Measurements from ENCODE around the gene ANKRD31.

ANKRD31 gene

GRCh38 chr5:75057561-75057960, 179.1 kb downstream of the ANKRD31 start:
- DNase-seq = no peak

DNA sequence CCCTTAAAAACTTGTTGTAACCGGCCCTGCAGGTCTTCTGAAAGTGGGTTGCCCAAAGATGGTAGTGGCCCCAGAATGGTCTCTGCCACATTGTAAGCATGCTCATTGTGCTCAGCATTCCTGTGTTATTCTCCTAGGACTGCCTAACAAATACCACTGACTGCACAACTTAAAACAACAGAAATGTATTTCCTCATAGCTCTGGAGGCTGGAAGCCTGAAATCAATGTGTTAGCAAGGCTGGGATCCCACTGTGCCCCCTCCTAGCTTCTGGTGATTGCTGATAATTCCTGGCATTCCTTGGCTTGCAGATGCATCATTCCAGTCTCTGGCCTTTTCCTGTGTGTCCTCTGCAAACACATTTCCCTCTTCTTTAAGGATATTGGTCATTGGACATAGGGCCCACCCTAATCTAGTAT, 180.9 kb downstream of the ANKRD31 start:
- DNase-seq = no peak

GRCh38 chr5:75054134-75054930, 182.3 kb downstream of the ANKRD31 start:
- DNase-seq = no peak

GRCh38 chr5:75053304-75054133, 183.2 kb downstream of the ANKRD31 start:
- DNase-seq = peak; percentile 86

GRCh38 chr5:75053054-75053303, 183.7 kb downstream of the ANKRD31 start:
- no peak for DNase-seq

GRCh38 chr5:75052192-75053053, 184.3 kb downstream of the ANKRD31 start, which contains the start of gene GCNT4:
Gene GCNT4, minus strand, starts transcription at chr5:75052558. Its CDS starts 22,521 bp downstream, at chr5:75030037.
- peak; percentile 80 for DNase-seq

DNA sequence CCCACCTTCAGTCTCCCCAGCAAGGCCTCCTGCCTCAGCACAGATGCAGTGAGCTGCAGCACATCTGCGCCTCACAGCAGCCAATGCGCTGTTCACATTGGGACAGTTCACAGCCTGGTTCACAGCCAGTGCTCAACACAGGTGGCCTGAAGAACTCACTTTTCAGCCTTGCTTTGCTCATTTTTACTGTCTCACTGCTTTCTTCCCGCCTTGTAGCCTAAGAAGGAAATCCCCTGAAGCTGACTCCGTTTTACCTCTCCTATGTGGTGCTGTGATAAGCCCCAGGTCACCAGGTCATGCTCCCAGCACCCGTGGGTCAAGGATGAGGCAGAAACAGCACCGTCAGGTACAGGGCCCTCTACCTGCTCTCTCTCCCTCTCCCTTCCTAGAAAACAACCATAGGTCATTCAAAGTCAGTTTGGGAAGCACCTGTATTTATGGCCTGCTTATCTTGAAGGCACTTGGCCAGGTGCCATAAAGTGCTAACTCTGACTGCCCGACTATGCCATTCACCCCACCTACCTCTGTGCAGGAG, 185.4 kb downstream of the ANKRD31 start:
- DNase-seq = peak; percentile 3

DNA sequence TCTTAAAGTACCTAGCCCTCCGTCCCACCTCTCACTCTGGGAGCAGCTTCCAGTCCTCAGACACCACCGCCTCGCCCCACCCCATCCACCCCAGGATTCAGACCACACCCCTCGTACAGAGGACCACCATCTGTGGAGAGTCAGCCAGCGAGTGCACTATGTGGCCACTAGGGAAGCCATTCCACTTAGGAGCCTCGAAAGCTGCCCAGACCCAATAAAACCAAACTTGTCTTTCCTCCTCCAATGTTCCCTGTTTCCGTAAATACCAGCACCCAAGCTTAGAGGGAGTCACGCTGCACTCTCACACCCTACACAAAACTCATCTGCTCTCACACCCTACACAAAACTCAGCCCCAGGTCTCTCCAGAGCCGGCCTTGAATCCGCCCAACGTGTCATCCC, 186.3 kb downstream of the ANKRD31 start:
- DNase-seq = peak; percentile 26

DNA sequence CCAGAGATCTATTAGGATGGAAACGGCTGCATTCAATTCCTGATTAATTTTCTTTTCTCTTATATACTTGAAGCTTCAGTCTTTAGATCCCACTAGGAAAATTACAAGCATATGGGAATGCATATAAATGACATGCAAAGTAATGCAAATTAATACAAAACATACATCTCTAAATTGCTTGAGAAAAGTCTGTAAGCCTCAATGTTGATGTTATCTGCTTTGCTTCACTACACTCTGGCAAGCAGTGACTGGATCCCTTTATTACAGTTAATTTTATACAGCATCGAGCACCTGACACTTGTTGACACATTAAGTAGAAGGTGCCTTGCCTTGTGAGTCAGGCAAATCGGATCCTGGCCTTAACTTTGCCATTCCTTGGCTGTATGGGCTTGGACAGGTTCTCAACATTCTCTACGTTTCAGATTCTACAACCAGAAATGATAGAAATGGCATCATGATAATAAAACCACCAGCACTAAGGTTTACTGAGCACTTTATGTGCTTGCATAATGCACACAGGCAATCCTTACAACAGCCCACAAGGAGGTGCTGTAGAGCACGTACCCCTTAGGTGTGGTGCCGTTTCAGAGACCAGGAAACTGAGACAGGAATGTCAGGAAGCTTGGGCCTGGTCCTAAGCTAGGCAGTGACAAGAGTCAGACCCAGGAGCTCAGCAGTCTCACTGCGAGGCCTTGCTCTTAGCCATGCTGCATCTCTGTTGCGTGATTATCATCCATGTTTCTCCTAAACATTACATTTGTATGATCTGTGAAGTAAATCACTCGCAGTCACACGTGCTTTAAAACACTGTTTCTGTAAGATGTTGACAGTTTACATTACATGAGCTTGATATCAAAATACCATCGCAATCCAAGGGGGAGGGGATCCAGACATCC, 187.0 kb downstream of the ANKRD31 start:
- peak; percentile 33 for DNase-seq

GRCh38 chr5:75048457-75048953, 188.2 kb downstream of the ANKRD31 start:
- DNase-seq = no peak

DNA sequence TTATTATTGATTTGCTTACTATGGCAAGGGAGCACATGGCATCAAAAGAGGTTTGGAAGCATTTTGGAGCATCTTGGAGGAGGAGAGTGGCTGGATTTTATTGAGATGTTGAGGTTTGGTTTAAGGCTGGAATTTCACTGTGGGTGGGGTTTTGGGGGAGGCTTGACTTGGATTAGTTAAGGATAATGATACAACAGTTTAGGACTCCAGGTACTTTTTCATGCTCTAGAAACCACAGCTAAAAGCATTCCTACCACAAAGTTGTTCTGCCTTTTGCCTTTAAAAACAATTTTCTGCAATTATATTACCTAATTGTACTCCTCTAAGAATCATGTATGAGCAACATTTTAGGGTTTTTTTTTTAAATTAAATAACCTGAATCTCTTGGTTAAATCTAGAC, 189.3 kb downstream of the ANKRD31 start:
- no peak for DNase-seq

GRCh38 chr5:75046366-75047142, 190.1 kb downstream of the ANKRD31 start:
- no peak for DNase-seq

- no peak for DNase-seq
Measured at GRCh38 chr5:75045071-75045470, 191.6 kb downstream of the ANKRD31 start.

DNA sequence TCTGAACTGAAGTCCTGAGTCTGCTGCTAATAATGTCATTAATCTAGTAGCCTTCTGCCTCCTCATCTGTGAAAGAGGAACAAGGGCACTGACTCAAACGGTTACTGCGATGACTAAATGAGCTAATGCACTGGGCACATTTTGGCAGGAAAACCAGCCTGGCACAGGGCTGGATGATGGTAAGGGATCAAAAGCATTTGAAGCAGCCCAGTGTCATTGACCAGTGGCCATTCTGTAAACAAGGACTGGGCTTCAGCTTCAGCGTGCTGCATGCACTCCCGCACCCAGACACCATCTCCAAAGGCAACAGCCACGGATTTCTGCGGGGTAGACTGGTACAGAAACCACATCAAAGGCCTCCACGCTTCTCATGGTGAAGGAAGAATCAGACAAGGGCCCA, 192.3 kb downstream of the ANKRD31 start:
- no peak for DNase-seq

DNA sequence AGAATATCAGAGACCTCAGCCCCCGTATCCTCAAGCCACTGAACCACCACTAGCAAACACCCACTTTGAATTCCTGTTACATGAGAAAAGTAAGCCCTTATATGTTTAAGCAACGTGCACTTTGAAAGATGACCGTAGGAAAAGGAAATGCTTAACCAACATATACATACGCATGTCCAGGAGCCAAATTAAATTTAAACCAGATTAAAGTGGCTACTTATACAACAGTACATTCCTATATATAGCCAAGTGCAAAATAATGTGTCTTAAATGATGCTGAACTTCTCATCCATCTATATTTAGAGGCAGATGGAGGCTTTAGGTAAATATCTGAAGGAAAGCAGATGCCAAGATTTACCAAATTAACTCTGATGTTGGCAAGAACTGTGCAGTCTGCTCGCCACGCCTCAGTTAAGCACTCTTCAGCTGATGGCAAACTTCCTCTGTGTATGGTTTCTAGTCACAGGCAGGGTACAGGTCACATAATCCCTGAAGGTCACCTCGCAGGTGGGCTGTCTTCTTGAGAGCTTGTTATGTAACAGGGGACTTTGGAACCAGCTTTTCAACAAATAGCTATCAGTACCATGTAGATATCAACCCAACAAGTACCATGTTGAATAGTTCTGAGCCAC, 192.9 kb downstream of the ANKRD31 start:
- DNase-seq = no peak

DNA sequence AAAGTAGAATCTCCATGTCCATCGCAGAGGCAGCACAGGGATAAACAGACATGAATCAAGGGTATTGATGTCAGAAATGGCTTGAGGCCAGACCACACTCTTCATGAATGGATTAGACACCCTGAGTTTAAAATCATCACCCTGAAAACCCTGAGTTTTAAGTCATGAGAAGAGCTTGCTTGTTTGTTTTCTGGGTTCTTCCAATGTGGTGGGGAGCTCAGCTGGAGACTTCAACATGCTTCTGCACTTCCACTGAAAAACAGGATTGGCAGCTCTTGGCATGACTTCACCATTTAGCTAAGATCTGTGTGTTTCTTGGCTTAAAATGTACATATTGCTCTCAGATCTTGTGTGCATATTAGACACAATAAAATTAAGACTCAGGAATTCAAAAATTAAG, 194.2 kb downstream of the ANKRD31 start:
- no peak for DNase-seq

- no peak for DNase-seq
Measured at GRCh38 chr5:75040973-75041372, 195.7 kb downstream of the ANKRD31 start.

DNA sequence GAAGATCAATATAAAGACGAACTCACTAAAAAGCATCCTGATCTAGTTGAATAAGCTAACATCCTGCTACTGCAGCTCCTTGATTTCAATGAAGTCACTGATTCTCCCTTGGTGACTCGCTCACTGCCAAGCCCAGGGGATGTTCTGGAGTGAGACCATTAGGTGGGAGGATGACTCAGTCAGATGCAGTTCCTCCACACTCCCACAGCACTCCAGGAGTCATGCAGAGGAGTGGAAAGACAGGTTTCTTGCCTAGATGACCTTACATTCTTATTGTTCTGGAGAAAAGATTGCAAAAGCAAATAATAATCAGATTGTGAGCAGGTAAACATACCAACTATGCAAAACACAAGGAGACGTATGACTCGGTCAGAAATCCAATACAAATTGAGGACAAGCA, 199.6 kb downstream of the ANKRD31 start:
- no peak for DNase-seq

DNA sequence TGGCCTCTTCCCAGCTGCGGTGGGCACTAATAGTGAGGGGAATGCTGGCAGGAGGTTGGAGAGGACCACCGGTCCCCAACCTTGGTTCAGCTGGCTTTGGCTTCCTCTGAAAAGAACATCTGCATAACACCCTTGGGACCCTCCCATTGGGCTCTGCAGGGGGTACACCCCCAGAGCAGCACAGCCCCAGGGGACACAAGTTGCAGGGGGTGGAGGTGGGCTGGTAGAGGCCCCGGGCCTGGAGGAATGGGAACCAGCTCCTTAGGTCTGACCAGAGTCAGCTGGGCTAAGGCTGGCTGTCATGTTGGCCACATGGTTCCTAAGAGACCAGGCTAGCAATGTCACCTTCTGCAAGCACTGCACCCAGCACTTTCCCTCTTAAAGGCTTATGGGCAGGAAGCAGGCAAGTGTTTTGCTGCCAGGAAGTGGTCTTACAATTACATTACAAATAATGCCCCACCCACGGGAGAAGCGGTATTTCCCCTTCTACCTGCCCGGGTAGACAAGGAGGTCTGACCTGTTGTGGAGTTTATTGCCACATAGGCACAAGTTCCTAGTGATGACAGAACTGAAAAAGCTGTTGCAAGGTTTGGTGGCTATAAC, 202.4 kb downstream of the ANKRD31 start:
- no peak for DNase-seq

DNA sequence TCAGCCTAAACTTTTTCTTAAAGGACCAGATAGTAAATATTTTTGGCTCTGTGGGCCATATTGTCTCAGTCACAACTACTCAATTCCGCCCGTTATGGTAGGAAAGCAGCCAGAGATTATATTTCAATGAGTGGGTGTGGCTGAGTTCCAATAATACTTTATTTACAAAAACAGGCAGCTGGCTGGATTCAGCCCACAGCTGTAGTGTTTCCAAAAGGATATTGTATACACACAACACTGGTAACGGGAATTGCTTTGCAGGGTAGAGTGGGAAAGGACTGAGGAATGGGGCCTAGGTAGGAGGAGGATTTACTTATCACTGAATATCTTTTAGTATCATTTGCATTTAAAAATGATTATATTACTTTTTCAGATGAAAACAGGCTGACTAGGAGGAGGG, 205.3 kb downstream of the ANKRD31 start:
- no peak for DNase-seq

Data from retina (tissue), 1 donor.